Smooth muscle cell (in vitro differentiated cells): ENCODE results near the gene HSD11B1L. TPM values are rescaled to one million over a fixed set of nuclear protein-coding genes. Genes with fewer than 3 reads are reported as not detected.

Experiments
- DNase-seq: peaks from one replicate; lab custom pipeline; 2025; ENCODE audit not compliant: unreplicated experiment; lab: John Stamatoyannopoulos, UW
- H2AFZ ChIP-seq: fragments of 200-600 bp; sonication (generic); 2 replicates; pipeline ENCODE4 v1.6.0; 2016; ENCODE audit warnings: antibody characterized with exemption, low read depth, mild to moderate bottlenecking
- H3F3A ChIP-seq: fragments of 200-600 bp; sonication (generic); 2 replicates; pipeline ENCODE4 v1.6.0; 2017; ENCODE audit warnings: antibody characterized with exemption, low read depth
- H3K27ac ChIP-seq: fragments of 200-600 bp; sonication (generic); 2 replicates; pipeline ENCODE4 v1.5.1; 2016; ENCODE audit warnings: low read depth, mild to moderate bottlenecking
- H3K27me3 ChIP-seq: fragments of 200-600 bp; sonication (generic); 2 replicates; pipeline ENCODE4 v1.6.1; 2016; ENCODE audit warnings: low read depth, mild to moderate bottlenecking
- H3K36me3 ChIP-seq: fragments of 200-600 bp; sonication (generic); 2 replicates; pipeline ENCODE4 v1.5.1; 2016; ENCODE audit warnings: low read depth
- H3K4me1 ChIP-seq: fragments of 200-600 bp; sonication (generic); 2 replicates; pipeline ENCODE4 v1.5.1; 2016; ENCODE audit warnings: low read depth
- H3K4me2 ChIP-seq: fragments of 200-600 bp; sonication (generic); 2 replicates; pipeline ENCODE4 v1.6.0; 2016; ENCODE audit warnings: mild to moderate bottlenecking
- H3K4me3 ChIP-seq: fragments of 200-600 bp; sonication (generic); 2 replicates; pipeline ENCODE4 v1.5.1; 2016; ENCODE audit warnings: mild to moderate bottlenecking
- H3K79me2 ChIP-seq: fragments of 200-600 bp; sonication (generic); 2 replicates; pipeline ENCODE4 v1.6.0; 2016; ENCODE audit warnings: low read depth, mild to moderate bottlenecking
- H3K9ac ChIP-seq: fragments of 200-600 bp; sonication (generic); 2 replicates; pipeline ENCODE4 v1.6.0; 2016; ENCODE audit warnings: low read depth
- H3K9me3 ChIP-seq: fragments of 200-600 bp; sonication (generic); replicated peaks from 2 replicates; pipeline ENCODE4 v1.5.1; 2016; ENCODE audit warnings: low read depth
- H4K20me1 ChIP-seq: fragments of 200-600 bp; sonication (generic); 2 replicates; pipeline ENCODE4 v1.6.0; 2016; ENCODE audit warnings: low read depth
- WGBS: methylation state at CpG from one replicate; pipeline ENCODE4 v1.1.7; 2016; ENCODE audit warnings: low lambda C conversion rate; 5-methylcytosine and 5-hydroxymethylcytosine counted together
- polyA plus RNA-seq: library from polyadenylated mRNA; unstranded; fragments of >200 nt; fragmentation: Nextera tagmentation; extraction: Ambion mirVana; gene quantifications from 2 replicates; pipeline ENCODE4 v1.2.1, GENCODE V29; 2016
- total RNA-seq: library from RNA; depleted of rRNA; stranded (reverse); fragments of >200 nt; gene quantifications from 2 replicates; pipeline ENCODE4 v1.2.3, GENCODE V29; 2014
- TF ChIP-seq, protein P1 (sequence below): fragments of 200-600 bp; sonication (generic); IDR thresholded peaks from 2 replicates; pipeline ENCODE4 v1.5.1; 2017; ENCODE audit warnings: borderline replicate concordance, mild to moderate bottlenecking, antibody characterized with exemption; ENCODE audit not compliant: insufficient read depth, poor library complexity, severe bottlenecking

HSD11B1L gene
- total and polyA plus RNA-seq, 2 experiments from 2014 or later = 28.0 to 28.4 TPM

DNA sequence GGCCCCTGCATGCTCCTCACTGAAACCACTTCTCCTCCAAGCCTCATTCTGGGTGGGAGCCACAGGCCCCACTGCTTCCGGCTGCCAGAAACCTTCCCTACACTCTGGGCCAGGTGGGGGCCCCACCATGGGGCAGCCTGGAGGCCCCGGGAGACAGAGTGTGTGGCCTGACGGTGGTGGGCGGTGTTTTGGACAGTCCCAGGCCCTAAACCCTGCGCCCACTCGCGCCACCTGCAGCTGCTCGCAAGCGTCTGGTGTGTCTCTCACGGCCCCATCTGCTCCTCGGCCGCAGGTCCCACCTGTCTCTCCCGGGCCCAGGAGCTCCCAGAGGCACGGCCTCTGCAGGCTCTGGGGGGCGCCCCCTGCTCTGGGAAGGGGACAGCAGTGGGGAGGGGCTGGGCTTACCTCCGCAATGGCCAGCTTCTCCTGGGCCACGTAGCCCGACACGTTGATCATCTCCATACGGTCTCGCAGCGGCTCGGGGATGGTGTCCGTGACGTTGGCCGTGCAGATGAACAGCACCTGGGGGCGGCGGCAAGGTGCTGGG lies 14.9 kb downstream of the HSD11B1L start:
- H3F3A ChIP-seq = peaks cover 8% of the 10 kb centered on the region
- H3K27me3 ChIP-seq = no peaks in the 10 kb centered on the region
- peaks cover 51% of the 10 kb centered on the region for H3K79me2 ChIP-seq
- H3K27ac ChIP-seq = no peak overlapping the region
- H3K4me3 ChIP-seq = no peak overlapping the region
- TF ChIP-seq, protein P1, sequence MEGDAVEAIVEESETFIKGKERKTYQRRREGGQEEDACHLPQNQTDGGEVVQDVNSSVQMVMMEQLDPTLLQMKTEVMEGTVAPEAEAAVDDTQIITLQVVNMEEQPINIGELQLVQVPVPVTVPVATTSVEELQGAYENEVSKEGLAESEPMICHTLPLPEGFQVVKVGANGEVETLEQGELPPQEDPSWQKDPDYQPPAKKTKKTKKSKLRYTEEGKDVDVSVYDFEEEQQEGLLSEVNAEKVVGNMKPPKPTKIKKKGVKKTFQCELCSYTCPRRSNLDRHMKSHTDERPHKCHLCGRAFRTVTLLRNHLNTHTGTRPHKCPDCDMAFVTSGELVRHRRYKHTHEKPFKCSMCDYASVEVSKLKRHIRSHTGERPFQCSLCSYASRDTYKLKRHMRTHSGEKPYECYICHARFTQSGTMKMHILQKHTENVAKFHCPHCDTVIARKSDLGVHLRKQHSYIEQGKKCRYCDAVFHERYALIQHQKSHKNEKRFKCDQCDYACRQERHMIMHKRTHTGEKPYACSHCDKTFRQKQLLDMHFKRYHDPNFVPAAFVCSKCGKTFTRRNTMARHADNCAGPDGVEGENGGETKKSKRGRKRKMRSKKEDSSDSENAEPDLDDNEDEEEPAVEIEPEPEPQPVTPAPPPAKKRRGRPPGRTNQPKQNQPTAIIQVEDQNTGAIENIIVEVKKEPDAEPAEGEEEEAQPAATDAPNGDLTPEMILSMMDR = no peak
- peaks cover 94% of the 10 kb centered on the region for H4K20me1 ChIP-seq
- H2AFZ ChIP-seq = no peak overlapping the region
- H3K4me2 ChIP-seq = no peak overlapping the region
- no peak overlapping the region for H3K9ac ChIP-seq
- H3K9me3 ChIP-seq = no peaks in the 10 kb centered on the region
- WGBS = 93% methylated on average over 23 of the region's 28 CpGs
- H3K4me1 ChIP-seq = peaks cover 10% of the 10 kb centered on the region
- DNase-seq = no peak
- H3K36me3 ChIP-seq = no peaks in the 10 kb centered on the region

DNA sequence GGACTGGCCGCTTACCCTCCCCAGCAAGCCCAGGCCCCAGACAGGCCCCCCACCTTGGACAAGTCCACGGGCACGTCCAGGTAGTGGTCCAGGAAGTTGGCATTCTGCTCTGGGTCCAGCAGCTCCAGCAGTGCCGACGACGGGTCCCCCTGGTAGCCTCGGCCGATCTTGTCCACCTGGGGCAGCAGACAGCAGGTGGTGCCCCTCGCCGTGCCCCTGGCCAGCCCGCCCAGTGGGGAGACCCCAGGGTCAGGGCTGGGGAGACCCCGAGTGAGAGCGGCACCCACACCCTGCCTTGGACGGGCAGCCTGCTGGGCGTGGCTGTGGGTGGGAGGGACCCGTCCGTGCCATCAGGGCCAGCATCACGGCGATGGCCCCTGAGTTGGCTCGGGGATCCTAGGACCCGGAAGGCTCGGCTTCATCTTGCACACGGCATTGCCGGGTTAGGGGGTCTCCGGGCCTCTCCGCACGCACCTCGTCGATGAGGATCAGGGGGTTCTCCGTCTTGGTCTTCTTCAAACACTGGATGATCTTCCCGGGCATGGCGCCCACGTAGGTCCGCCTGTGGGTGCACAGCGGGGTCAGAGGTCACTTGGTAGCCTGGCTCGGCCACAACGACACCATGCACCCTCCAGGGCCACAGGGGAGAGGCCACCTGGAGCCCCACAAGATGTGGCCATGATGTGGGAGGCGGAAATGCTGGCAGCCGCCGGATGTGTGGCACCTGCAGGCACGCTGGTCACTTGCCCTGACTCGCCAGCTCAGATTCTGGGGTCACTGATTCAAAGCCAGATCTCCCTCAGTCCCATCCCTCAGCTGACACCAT lies 15.6 kb downstream of the HSD11B1L start:
- Histone ChIP-seq H3K4me2 (no peak overlapping the region), H3K4me3 (no peak overlapping the region), H3K27me3 (no peaks in the 10 kb centered on the region), H3F3A (peaks cover 8% of the 10 kb centered on the region), H3K4me1 (peaks cover 8% of the 10 kb centered on the region), H3K9me3 (no peaks in the 10 kb centered on the region), H2AFZ (no peak overlapping the region), H4K20me1 (peaks cover 87% of the 10 kb centered on the region), H3K27ac (no peak overlapping the region), H3K79me2 (peaks cover 44% of the 10 kb centered on the region), H3K9ac (no peak overlapping the region), H3K36me3 (no peaks in the 10 kb centered on the region)
- TF ChIP-seq, protein P1 = no peak
- no peak for DNase-seq
- WGBS = 93% methylated on average over 39 of the region's 42 CpGs

DNA sequence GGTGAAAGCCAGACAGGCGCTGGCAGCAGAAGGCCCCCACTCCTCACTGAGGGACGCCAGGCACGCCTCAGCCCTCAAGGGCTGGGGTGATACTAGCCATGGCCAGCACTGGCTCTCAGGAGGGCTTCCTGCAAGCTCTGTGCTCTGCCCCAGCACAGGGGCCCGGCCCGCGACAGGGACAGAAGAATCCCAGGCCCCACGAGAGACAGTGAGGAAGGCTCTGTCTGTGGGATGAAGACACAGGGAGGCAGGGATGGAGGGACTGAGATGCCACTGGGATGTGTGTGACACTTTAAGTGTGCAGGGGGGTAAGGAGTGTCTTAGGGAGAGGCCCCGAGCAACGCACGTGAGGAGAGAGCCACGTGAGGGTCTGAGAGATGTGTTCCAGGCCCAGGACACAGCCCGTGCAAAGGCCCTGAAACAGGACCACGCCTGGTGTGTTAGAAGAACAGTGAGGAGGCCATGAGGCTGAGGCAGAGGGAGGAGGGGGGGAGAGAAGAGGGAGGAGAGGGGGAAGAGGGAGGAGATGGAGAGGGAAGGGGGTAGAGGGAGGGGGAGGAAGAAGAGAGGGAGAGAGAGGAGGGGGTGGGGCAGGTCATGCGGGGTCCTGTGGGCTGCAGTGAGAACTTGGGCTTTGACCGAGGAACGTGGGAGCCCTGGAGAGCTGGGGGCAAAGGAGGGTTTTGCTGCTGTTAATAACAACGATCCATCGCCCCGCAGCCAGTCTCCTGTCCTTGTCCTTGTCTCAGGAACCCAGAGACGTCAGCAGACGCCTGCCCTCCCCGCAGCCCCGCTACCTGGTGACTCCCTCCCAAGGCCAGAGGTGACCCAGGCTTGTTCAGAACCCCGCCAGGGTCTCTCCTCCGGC lies 16.4 kb downstream of the HSD11B1L start:
- Histone ChIP-seq H3K27ac (no peak overlapping the region), H3K27me3 (no peaks in the 10 kb centered on the region), H3K9me3 (no peaks in the 10 kb centered on the region), H4K20me1 (peaks cover 79% of the 10 kb centered on the region), H3K4me3 (no peak overlapping the region), H3K4me2 (no peak overlapping the region), H3K4me1 (no peaks in the 10 kb centered on the region), H3K36me3 (no peaks in the 10 kb centered on the region), H3K79me2 (peaks cover 35% of the 10 kb centered on the region), H3K9ac (no peak overlapping the region), H3F3A (peaks cover under 1% of the 10 kb centered on the region), H2AFZ (no peak overlapping the region)
- TF ChIP-seq, protein P1 = no peak
- no peak for DNase-seq
- 86% methylated on average over 22 of the region's 25 CpGs for WGBS
